HepG2 (cell line): ENCODE data around the gene CBL. TPM values are rescaled to one million over a fixed set of nuclear protein-coding genes. Genes with fewer than 3 reads are reported as not detected.
A peak's percentile ranks its signal among the peaks of the same experiment; 100 is the strongest.

ENCODE experiments used
- BORCS8-MEF2B ChIP-seq: sonication (generic); formaldehyde crosslinking; IDR thresholded peaks from 2 replicates; pipeline ENCODE4 v1.8.0; 2022; ENCODE audit warnings: mild to moderate bottlenecking, missing genetic modification reagents
- BRCA1 ChIP-seq: sonication (generic); formaldehyde crosslinking; IDR thresholded peaks from 2 replicates; pipeline ENCODE4 v1.4.0; 2020; ENCODE audit warnings: missing genetic modification reagents
- DNMT1 ChIP-seq: sonication (generic); formaldehyde crosslinking; IDR thresholded peaks from 2 replicates; pipeline ENCODE4 v1.5.1; 2020; ENCODE audit warnings: mild to moderate bottlenecking, missing genetic modification reagents
- NFYC ChIP-seq: IDR thresholded peaks from 2 replicates; pipeline ENCODE4 v1.6.1; 2016; ENCODE audit warnings: missing genetic modification reagents, missing compliant biosample characterization
- PHF21A ChIP-seq: sonication (generic); formaldehyde crosslinking; IDR thresholded peaks from 2 replicates; pipeline ENCODE4 v1.5.0; 2020; ENCODE audit warnings: mild to moderate bottlenecking, missing genetic modification reagents
- PITX1 ChIP-seq: sonication (generic); formaldehyde crosslinking; IDR thresholded peaks from 2 replicates; pipeline ENCODE4 v1.5.1; 2020; ENCODE audit warnings: mild to moderate bottlenecking, missing genetic modification reagents
- SP4 ChIP-seq: sonication (generic); formaldehyde crosslinking; IDR thresholded peaks from 2 replicates; pipeline ENCODE4 v1.8.1; 2023; ENCODE audit warnings: mild to moderate bottlenecking, missing genetic modification reagents
- ZBTB7B ChIP-seq: sonication (generic); formaldehyde crosslinking; IDR thresholded peaks from 2 replicates; pipeline ENCODE4 v1.4.0; 2020; ENCODE audit warnings: missing genetic modification reagents
- ZNF432 ChIP-seq: sonication (generic); formaldehyde crosslinking; IDR thresholded peaks from 2 replicates; pipeline ENCODE4 v1.5.0; 2020; ENCODE audit warnings: missing genetic modification reagents, mild to moderate bottlenecking, borderline replicate concordance
- ZNF576 ChIP-seq: sonication (generic); formaldehyde crosslinking; IDR thresholded peaks from 2 replicates; pipeline ENCODE4 v1.4.0; 2020; ENCODE audit warnings: mild to moderate bottlenecking, missing genetic modification reagents
- ZNF674 ChIP-seq: sonication (generic); formaldehyde crosslinking; IDR thresholded peaks from 2 replicates; pipeline ENCODE4 v1.5.0; 2020; ENCODE audit warnings: low read depth, mild to moderate bottlenecking, missing genetic modification reagents
- ZNF83 ChIP-seq: sonication (generic); formaldehyde crosslinking; IDR thresholded peaks from 2 replicates; pipeline ENCODE4 v1.4.0; 2020; ENCODE audit warnings: missing genetic modification reagents, mild to moderate bottlenecking, borderline replicate concordance
- polyA plus RNA-seq, 8 experiments: library from polyadenylated mRNA; depleted of rRNA in 3 of 8; stranded (reverse) in 7 of 8; unstranded in 1 of 8; fragments of >200 nt; fragmentation: Illumina TruSeq in 4 of 8; extraction: Trizol in 4 of 8; gene quantifications; 2 replicates each; pipeline versions ENCODE4 v1.2.1 to v1.2.3, GENCODE V29; 2011 to 2016; ENCODE audit warnings: low read depth in 4 of 8, missing spikeins in 1 of 8, mixed read lengths in 1 of 8; ENCODE audit not compliant: insufficient read depth in 1 of 8
- total RNA-seq, 5 experiments: library from RNA; depleted of rRNA; stranded (reverse); fragments of >200 nt; fragmentation: Illumina TruSeq; extraction: Trizol; gene quantifications; 2 replicates each; pipeline ENCODE4 v1.2.3, GENCODE V29; 2016; ENCODE audit warnings: low read depth in 1 of 5
- TF ChIP-seq, protein P1 (sequence below): sonication (generic); formaldehyde crosslinking; IDR thresholded peaks from 2 replicates; pipeline ENCODE4 v1.4.0; 2020; ENCODE audit warnings: missing genetic modification reagents, borderline replicate concordance
- TF ChIP-seq, protein P2 (sequence below): IDR thresholded peaks from 2 replicates; pipeline ENCODE4 v1.6.1; 2016; ENCODE audit warnings: low read depth
- TF ChIP-seq, protein P3 (sequence below): fragments of 450-650 bp; IDR thresholded peaks from 2 replicates; pipeline ENCODE4 v1.6.1; 2017; ENCODE audit warnings: mild to moderate bottlenecking

CBL gene
- total and polyA plus RNA-seq, 2 of the 13 experiments (the other 11 are each of a cell fraction or from before 2014, with no cell fraction given), result 6.6 to 7.4 TPM

DNA sequence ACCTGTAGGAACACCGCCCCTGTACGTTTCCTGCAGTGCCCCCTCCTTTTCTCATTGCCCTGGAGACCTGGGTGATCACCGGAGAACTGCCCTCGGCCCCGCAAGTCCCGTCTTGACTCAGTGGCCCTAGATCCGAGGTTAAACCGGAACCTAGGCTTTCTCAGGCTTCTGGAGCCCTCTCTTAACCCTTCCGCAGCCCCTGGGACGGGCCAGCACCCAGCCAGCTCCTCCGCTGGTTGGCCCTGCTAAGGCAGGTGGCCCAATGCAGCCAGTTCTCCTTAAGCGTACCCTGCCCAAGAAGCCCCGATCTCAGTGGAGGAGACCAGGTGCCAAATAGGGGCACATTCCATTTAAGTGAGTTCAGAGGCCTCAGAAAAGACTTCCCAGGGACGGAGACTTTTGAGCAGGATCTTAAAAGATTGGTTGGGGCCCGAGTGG lies 36.8 kb upstream of the CBL start (continued):
- TF ChIP-seq, protein P1, sequence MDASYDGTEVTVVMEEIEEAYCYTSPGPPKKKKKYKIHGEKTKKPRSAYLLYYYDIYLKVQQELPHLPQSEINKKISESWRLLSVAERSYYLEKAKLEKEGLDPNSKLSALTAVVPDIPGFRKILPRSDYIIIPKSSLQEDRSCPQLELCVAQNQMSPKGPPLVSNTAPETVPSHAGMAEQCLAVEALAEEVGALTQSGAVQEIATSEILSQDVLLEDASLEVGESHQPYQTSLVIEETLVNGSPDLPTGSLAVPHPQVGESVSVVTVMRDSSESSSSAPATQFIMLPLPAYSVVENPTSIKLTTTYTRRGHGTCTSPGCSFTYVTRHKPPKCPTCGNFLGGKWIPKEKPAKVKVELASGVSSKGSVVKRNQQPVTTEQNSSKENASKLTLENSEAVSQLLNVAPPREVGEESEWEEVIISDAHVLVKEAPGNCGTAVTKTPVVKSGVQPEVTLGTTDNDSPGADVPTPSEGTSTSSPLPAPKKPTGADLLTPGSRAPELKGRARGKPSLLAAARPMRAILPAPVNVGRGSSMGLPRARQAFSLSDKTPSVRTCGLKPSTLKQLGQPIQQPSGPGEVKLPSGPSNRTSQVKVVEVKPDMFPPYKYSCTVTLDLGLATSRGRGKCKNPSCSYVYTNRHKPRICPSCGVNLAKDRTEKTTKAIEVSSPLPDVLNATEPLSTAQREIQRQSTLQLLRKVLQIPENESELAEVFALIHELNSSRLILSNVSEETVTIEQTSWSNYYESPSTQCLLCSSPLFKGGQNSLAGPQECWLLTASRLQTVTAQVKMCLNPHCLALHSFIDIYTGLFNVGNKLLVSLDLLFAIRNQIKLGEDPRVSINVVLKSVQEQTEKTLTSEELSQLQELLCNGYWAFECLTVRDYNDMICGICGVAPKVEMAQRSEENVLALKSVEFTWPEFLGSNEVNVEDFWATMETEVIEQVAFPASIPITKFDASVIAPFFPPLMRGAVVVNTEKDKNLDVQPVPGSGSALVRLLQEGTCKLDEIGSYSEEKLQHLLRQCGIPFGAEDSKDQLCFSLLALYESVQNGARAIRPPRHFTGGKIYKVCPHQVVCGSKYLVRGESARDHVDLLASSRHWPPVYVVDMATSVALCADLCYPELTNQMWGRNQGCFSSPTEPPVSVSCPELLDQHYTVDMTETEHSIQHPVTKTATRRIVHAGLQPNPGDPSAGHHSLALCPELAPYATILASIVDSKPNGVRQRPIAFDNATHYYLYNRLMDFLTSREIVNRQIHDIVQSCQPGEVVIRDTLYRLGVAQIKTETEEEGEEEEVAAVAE, result peak; percentile 88
- TF ChIP-seq SP4 (CRISPR knock-in tag) (no peak), BORCS8-MEF2B (CRISPR knock-in tag) (0 out of 2 replicates have a peak, but pooled peaks have one; percentile 22), ZNF432 (no peak), DNMT1 (no peak), ZNF576 (CRISPR knock-in tag) (no peak), BRCA1 (CRISPR knock-in tag) (no peak), ZBTB7B (CRISPR knock-in tag) (no peak), PITX1 (CRISPR knock-in tag) (no peak), ZNF83 (CRISPR knock-in tag) (no peak), PHF21A (CRISPR knock-in tag) (0 out of 2 replicates have a peak, but pooled peaks have one; percentile 29), NFYC (CRISPR knock-in tag) (no peak), ZNF674 (CRISPR knock-in tag) (no peak)
- TF ChIP-seq, protein P2, sequence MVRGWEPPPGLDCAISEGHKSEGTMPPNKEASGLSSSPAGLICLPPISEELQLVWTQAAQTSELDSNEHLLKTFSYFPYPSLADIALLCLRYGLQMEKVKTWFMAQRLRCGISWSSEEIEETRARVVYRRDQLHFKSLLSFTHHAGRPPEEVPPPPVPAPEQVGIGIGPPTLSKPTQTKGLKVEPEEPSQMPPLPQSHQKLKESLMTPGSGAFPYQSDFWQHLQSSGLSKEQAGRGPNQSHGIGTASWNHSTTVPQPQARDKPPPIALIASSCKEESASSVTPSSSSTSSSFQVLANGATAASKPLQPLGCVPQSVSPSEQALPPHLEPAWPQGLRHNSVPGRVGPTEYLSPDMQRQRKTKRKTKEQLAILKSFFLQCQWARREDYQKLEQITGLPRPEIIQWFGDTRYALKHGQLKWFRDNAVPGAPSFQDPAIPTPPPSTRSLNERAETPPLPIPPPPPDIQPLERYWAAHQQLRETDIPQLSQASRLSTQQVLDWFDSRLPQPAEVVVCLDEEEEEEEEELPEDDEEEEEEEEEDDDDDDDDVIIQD (CRISPR knock-in tag), result no peak
- TF ChIP-seq, protein P3, sequence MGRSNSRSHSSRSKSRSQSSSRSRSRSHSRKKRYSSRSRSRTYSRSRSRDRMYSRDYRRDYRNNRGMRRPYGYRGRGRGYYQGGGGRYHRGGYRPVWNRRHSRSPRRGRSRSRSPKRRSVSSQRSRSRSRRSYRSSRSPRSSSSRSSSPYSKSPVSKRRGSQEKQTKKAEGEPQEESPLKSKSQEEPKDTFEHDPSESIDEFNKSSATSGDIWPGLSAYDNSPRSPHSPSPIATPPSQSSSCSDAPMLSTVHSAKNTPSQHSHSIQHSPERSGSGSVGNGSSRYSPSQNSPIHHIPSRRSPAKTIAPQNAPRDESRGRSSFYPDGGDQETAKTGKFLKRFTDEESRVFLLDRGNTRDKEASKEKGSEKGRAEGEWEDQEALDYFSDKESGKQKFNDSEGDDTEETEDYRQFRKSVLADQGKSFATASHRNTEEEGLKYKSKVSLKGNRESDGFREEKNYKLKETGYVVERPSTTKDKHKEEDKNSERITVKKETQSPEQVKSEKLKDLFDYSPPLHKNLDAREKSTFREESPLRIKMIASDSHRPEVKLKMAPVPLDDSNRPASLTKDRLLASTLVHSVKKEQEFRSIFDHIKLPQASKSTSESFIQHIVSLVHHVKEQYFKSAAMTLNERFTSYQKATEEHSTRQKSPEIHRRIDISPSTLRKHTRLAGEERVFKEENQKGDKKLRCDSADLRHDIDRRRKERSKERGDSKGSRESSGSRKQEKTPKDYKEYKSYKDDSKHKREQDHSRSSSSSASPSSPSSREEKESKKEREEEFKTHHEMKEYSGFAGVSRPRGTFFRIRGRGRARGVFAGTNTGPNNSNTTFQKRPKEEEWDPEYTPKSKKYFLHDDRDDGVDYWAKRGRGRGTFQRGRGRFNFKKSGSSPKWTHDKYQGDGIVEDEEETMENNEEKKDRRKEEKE, result no peak
